Body of pancreas (tissue), 4 donors: ENCODE measurements around the gene TMC1.

Source experiments
- CTCF ChIP-seq, 7 experiments: fragments of 450-650 bp in 4 of 7; fragments of 200-600 bp in 3 of 7; sonication (generic) in 3 of 7; IDR thresholded peaks; one replicate each; pipeline ENCODE4 v1.5.1; 2016 to 2019; ENCODE audit warnings: antibody characterized with exemption in 7 of 7
- POLR2A ChIP-seq, 3 donors: fragments of 450-650 bp; IDR thresholded peaks; one replicate each; pipeline ENCODE4 v1.6.1; 2016; ENCODE audit warnings: antibody characterized with exemption in 3 of 3, mild to moderate bottlenecking in 2 of 3

DNA sequence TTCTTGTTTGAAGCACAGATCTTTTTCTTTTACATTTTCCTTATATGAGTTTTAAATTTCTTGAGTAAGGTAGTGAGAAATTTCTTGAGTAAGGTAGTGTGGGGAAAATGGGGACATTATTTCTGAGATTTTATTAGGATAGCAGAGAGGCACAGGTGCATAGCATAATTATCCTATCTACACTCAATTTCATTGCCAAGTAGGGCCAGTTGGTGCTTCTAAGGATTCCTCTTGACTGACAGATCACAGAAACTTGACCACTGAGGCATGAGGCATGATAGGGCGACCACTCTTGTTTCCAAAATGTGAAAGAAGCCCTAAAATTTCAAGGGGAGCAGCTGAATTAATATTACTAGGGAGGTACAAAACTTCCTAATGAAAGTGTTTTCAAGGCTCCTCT, 31.4 kb upstream of the TMC1 start:
- TF ChIP-seq POLR2A (IDR thresholded peaks at IDR 0.05) (no peak), CTCF (IDR thresholded peaks at IDR 0.05) (no peak)
